H1 (cell line): ENCODE data around the gene CADM1. TPM values are rescaled to one million over a fixed set of nuclear protein-coding genes. Genes with fewer than 3 reads are reported as not detected.

Experiments
- CTCF ChIA-PET: fragments of 300-600 bp; sonication (Branson Sonifier 250); formaldehyde crosslinking; loops from one replicate; lab custom pipeline; 2021; ENCODE audit not compliant: partially characterized antibody; lab: Charles Lee
- POLR2A ChIA-PET: fragments of 300-600 bp; sonication (Branson Sonifier 250); formaldehyde crosslinking; loops from one replicate; lab custom pipeline; 2021; ENCODE audit warnings: inconsistent platforms; ENCODE audit not compliant: partially characterized antibody; lab: Charles Lee
- DNase-seq, 2 experiments: peaks; one replicate each; pipeline versions ENCODE4 v3.0.0 to v3.0.0-alpha.2; 2010 to 2022; ENCODE audit warnings: low spot score in 2 of 2, low read depth in 1 of 2, mixed read lengths in 1 of 2
- FAIRE-seq: peaks from 2 replicates; lab custom pipeline; 2011; peaks lifted over from hg19 to GRCh38; lab: Jason Lieb, UNC
- H2AFZ ChIP-seq: 2 replicates; pipeline ENCODE4 v1.8.1; 2012; ENCODE audit warnings: low read length, inconsistent platforms
- H2AK5ac ChIP-seq: 2 replicates; pipeline ENCODE4 v1.6.1; 2013; ENCODE audit warnings: low read depth, low read length
- H2BK120ac ChIP-seq: replicated peaks from 2 replicates; pipeline ENCODE3; 2013; ENCODE audit warnings: low read depth, low read length, inconsistent platforms
- H2BK12ac ChIP-seq: 2 replicates; pipeline ENCODE4 v1.6.1; 2013; ENCODE audit warnings: low read depth, low read length
- H2BK15ac ChIP-seq: 2 replicates; pipeline ENCODE4 v1.6.1; 2013; ENCODE audit warnings: low read length
- H2BK20ac ChIP-seq: 2 replicates; pipeline ENCODE4 v1.6.1; 2013; ENCODE audit warnings: low read length
- H2BK5ac ChIP-seq: 2 replicates; pipeline ENCODE4 v1.6.1; 2013; ENCODE audit warnings: low read depth, low read length
- H3K14ac ChIP-seq: 2 replicates; pipeline ENCODE4 v1.6.1; 2013; ENCODE audit warnings: inconsistent platforms; ENCODE audit not compliant: insufficient read length
- H3K18ac ChIP-seq: 2 replicates; pipeline ENCODE4 v1.6.1; 2013; ENCODE audit warnings: low read length; ENCODE audit errors: extremely low read depth
- H3K23ac ChIP-seq: 2 replicates; pipeline ENCODE4 v1.6.1; 2013; ENCODE audit warnings: inconsistent platforms; ENCODE audit not compliant: insufficient read length
- H3K23me2 ChIP-seq: 2 replicates; pipeline ENCODE4 v1.6.1; 2013; ENCODE audit warnings: low read depth, low read length
- H3K27ac ChIP-seq: 2 replicates; pipeline ENCODE4 v1.6.1; 2011; ENCODE audit warnings: low read depth, low read length, inconsistent platforms
- H3K27me3 ChIP-seq, 4 experiments: replicated peaks in 1 of 4; 1 replicate in 1 of 4; 2 replicates in 3 of 4; pipeline versions ENCODE4 v1.6.1 to v1.8.1; 2011 to 2013; ENCODE audit warnings: low read length in 3 of 4, mild to moderate bottlenecking in 3 of 4, inconsistent platforms in 2 of 4, mixed read lengths in 2 of 4, moderate library complexity in 1 of 4; ENCODE audit not compliant: control insufficient read depth in 3 of 4, insufficient read depth in 3 of 4; ENCODE audit errors: extremely low read depth in 1 of 4
- H3K36me3 ChIP-seq, 4 experiments: 2 replicates each; pipeline versions ENCODE4 v1.6.1 to v1.8.1; 2011 to 2013; ENCODE audit warnings: mild to moderate bottlenecking in 4 of 4, low read length in 3 of 4, moderate library complexity in 2 of 4, control low read depth in 1 of 4, inconsistent platforms in 1 of 4; ENCODE audit not compliant: insufficient read depth in 4 of 4, control insufficient read depth in 2 of 4
- H3K4ac ChIP-seq: replicated peaks from 2 replicates; pipeline ENCODE3; 2013; ENCODE audit warnings: low read length, low read depth, mixed read lengths, inconsistent platforms; ENCODE audit not compliant: insufficient read length
- H3K4me1 ChIP-seq, 4 experiments: replicated peaks in 1 of 4; 1 replicate in 1 of 4; 2 replicates in 3 of 4; pipeline versions ENCODE4 v1.6.1 to v1.8.1; 2011 to 2013; ENCODE audit warnings: low read length in 3 of 4, inconsistent platforms in 2 of 4, mixed read lengths in 1 of 4; ENCODE audit not compliant: insufficient read depth in 4 of 4, control insufficient read depth in 3 of 4
- H3K4me2 ChIP-seq, 2 experiments: 2 replicates each; pipeline versions ENCODE4 v1.6.1 to v1.8.1; 2011 to 2013; ENCODE audit warnings: low read depth in 2 of 2, low read length in 2 of 2, control low read depth in 1 of 2, inconsistent platforms in 1 of 2, mild to moderate bottlenecking in 1 of 2; ENCODE audit not compliant: insufficient read depth in 1 of 2
- H3K4me3 ChIP-seq, 4 experiments: fragments of 200-600, 300-600 bp in 1 of 4; sonication (generic), shearing (Covaris generic), sonication (Bioruptor Twin) in 1 of 4; 2 replicates each; pipeline versions ENCODE4 v1.5.1 to v1.8.1; 2011 to 2016; ENCODE audit warnings: low read length in 4 of 4, low read depth in 3 of 4, control low read depth in 2 of 4, inconsistent platforms in 2 of 4, mild to moderate bottlenecking in 2 of 4, mixed read lengths in 1 of 4, moderate library complexity in 1 of 4; ENCODE audit not compliant: insufficient read depth in 2 of 4; ENCODE audit errors: extremely low read depth in 1 of 4
- H3K56ac ChIP-seq: replicated peaks from 2 replicates; pipeline ENCODE3; 2013; ENCODE audit warnings: low read depth, mild to moderate bottlenecking, mixed read lengths, low read length, inconsistent platforms; ENCODE audit not compliant: insufficient read length
- H3K79me1 ChIP-seq: 2 replicates; pipeline ENCODE4 v1.6.1; 2013; ENCODE audit warnings: low read depth, low read length, control low read depth
- H3K79me2 ChIP-seq, 2 experiments: 2 replicates each; pipeline versions ENCODE4 v1.6.1 to v1.8.1; 2012 to 2013; ENCODE audit warnings: low read length in 2 of 2, mild to moderate bottlenecking in 2 of 2, inconsistent platforms in 1 of 2; ENCODE audit not compliant: insufficient read depth in 2 of 2, control insufficient read depth in 1 of 2
- H3K9ac ChIP-seq, 4 experiments: replicated peaks in 1 of 4; 1 replicate in 1 of 4; 2 replicates in 3 of 4; pipeline versions ENCODE4 v1.6.1 to v1.8.1; 2011 to 2013; ENCODE audit warnings: low read depth in 3 of 4, low read length in 3 of 4, control low read depth in 2 of 4, mild to moderate bottlenecking in 2 of 4, moderate library complexity in 2 of 4, inconsistent platforms in 1 of 4; ENCODE audit errors: extremely low read depth in 1 of 4
- H3K9me3 ChIP-seq, 2 experiments: 2 replicates each; pipeline versions ENCODE4 v1.6.1 to v1.8.1; 2012 to 2013; ENCODE audit warnings: mild to moderate bottlenecking in 2 of 2, moderate library complexity in 2 of 2, control low read depth in 1 of 2, inconsistent platforms in 1 of 2, low read depth in 1 of 2, low read length in 1 of 2, mixed read lengths in 1 of 2; ENCODE audit not compliant: insufficient read depth in 2 of 2
- H4K20me1 ChIP-seq, 2 experiments: replicated peaks in 1 of 2; 2 replicates each; pipeline versions ENCODE3 to v1.8.1; 2011 to 2013; ENCODE audit warnings: inconsistent platforms in 2 of 2, low read length in 2 of 2, mild to moderate bottlenecking in 1 of 2; ENCODE audit not compliant: insufficient read depth in 2 of 2, control insufficient read depth in 1 of 2
- H4K5ac ChIP-seq: 2 replicates; pipeline ENCODE4 v1.6.1; 2013; ENCODE audit warnings: low read length, low read depth, mixed read lengths, inconsistent platforms; ENCODE audit not compliant: insufficient read length
- H4K8ac ChIP-seq: 2 replicates; pipeline ENCODE4 v1.8.0; 2013; ENCODE audit warnings: mild to moderate bottlenecking, moderate library complexity, low read length, inconsistent platforms; ENCODE audit not compliant: insufficient read depth; ENCODE audit errors: extremely low read depth
- H4K91ac ChIP-seq: replicated peaks from 2 replicates; pipeline ENCODE3; 2013; ENCODE audit warnings: low read length, mixed read lengths, inconsistent platforms; ENCODE audit not compliant: insufficient read length
- ASH2L ChIP-seq: fragments of 200-600, 300-600 bp; sonication (generic); IDR thresholded peaks from one replicate; pipeline ENCODE4 v1.7.1; 2017; ENCODE audit warnings: low read length
- CBX5 ChIP-seq: fragments of 300-800, 300-1000 bp; sonication (generic); IDR thresholded peaks from 2 replicates; pipeline ENCODE4 v1.7.1; 2016; ENCODE audit warnings: antibody characterized with exemption, low read length, low read depth
- CHD1 ChIP-seq: IDR thresholded peaks from 2 replicates; pipeline ENCODE4 v1.6.1; 2012; ENCODE audit warnings: low read depth, low read length, improper control_type of control experiment
- EP300 ChIP-seq, 2 experiments: IDR thresholded peaks; 1 replicate in 1 of 2; 2 replicates in 1 of 2; pipeline ENCODE4 v1.6.1; 2011 to 2012; ENCODE audit warnings: low read depth in 2 of 2, low read length in 2 of 2, mild to moderate bottlenecking in 2 of 2, borderline replicate concordance in 1 of 2, inconsistent platforms in 1 of 2, moderate library complexity in 1 of 2
- RFX5 ChIP-seq: IDR thresholded peaks from 2 replicates; pipeline ENCODE4 v1.6.1; 2011; ENCODE audit warnings: low read depth, low read length, improper control_type of control experiment, borderline replicate concordance
- WGBS, 2 experiments: shearing (Covaris generic) in 1 of 2; methylation state at CpG; one replicate each; pipeline versions ENCODE4 v1.1.6 to v1.1.7; 2013 to 2015; ENCODE audit warnings: low lambda C conversion rate in 2 of 2, mixed read lengths in 2 of 2, inconsistent platforms in 1 of 2, low coverage in 1 of 2, missing lambda C conversion rate in 1 of 2; ENCODE audit not compliant: insufficient replicate concordance in 2 of 2, insufficient coverage in 1 of 2, insufficient read length in 1 of 2; ENCODE audit errors: extremely low coverage in 1 of 2, missing lambda C conversion rate in 1 of 2; 5-methylcytosine and 5-hydroxymethylcytosine counted together
- polyA plus RNA-seq, 7 experiments: library from polyadenylated mRNA; depleted of rRNA in 3 of 7; stranded (reverse) in 5 of 7; unstranded in 2 of 7; fragments of >200 nt in 5 of 7; fragments of 200-250 nt in 2 of 7; gene quantifications; 1 replicate in 5 of 7; 2 replicates in 1 of 7; 4 replicates in 1 of 7; pipeline versions ENCODE4 v1.2.1 to v1.2.3, GENCODE V29; 2011 to 2013; ENCODE audit warnings: missing spikeins in 2 of 7, mixed read lengths in 2 of 7
- total RNA-seq: library from RNA; stranded (reverse); fragmentation: NEBNext Ultra II Directional; extraction: Animal tissue kit (Norgen Biotek cat#: 25700); gene quantifications from 2 replicates; pipeline ENCODE4 v1.2.1, GENCODE V29; 2021

Gene CADM1
- total and polyA plus RNA-seq, 2 of the 8 experiments (the other 6 are each of a cell fraction or from before 2014, with no cell fraction given) = 8.3 to 25.3 TPM

DNA sequence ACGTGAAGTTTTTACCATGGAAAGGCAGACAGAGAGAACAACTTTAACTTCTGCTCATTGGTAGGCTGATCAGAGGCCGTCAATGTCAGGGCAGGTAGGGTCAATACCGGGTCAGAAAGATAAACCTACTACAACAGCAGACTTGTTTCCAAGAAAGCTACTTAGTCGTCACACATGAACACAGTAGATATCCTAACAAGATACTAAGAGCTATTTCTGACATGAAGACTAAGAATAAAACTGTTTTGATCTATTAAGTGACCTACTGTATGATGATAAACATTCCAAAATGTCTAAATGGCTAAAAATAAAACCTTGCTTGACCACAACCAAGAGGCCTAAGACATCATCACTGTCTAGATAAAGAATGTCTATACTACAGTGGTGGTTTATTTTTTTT, 231.3 kb downstream of the CADM1 start:
- Histone ChIP-seq H3K27me3 (no peaks in the 10 kb centered on the region), H4K5ac (no peak overlapping the region), H3K4ac (no peak overlapping the region), H3K36me3 (no peaks in the 10 kb centered on the region), H3K56ac (no peak overlapping the region), H3K4me1 (peaks cover 0 to 5% (median 0%) of the 10 kb centered on the region in 4 experiments; a peak in 1 of 7 replicates), H4K91ac (no peak overlapping the region), H3K27ac (no peak overlapping the region), H2BK20ac (no peak overlapping the region), H3K23me2 (no peaks in the 10 kb centered on the region), H4K20me1 (no peaks in the 10 kb centered on the region), H3K9ac (no peak overlapping the region), H3K9me3 (no peaks in the 10 kb centered on the region), H3K14ac (no peak overlapping the region), H3K79me2 (no peaks in the 10 kb centered on the region), H3K79me1 (no peaks in the 10 kb centered on the region), H3K4me3 (no peak overlapping the region), H2BK15ac (no peak overlapping the region), H2AK5ac (no peak overlapping the region), H3K18ac (no peak overlapping the region), H2AFZ (no peak overlapping the region), H2BK12ac (no peak overlapping the region), H2BK5ac (no peak overlapping the region), H3K23ac (no peak overlapping the region), H2BK120ac (no peak overlapping the region), H3K4me2 (no peak overlapping the region), H4K8ac (no peak overlapping the region)
- FAIRE-seq (no peak), DNase-seq (no peak)
- POLR2A ChIA-PET = no interaction called here
- TF ChIP-seq CHD1 = no peak
- TF ChIP-seq CBX5 = no peak
- TF ChIP-seq EP300 (IDR thresholded peaks at IDR 0.05; ENCODE audit: borderline replicate concordance in 1 of 2, low read depth in 2 of 2, low read length in 2 of 2) = no peak
- no peak for TF ChIP-seq ASH2L
- TF ChIP-seq RFX5 = no peak
- CTCF ChIA-PET = interaction anchor here (0.6 to 1.0 kb wide), 5 partner anchors 10 to 855 kb away, joined by 3 to 4 read pairs (median 3); no protein-coding TSS in a partner anchor
- 93% methylated on average over 4 of the region's 4 CpGs; no CpG with 5 or more reads in 1 of the 2 experiments for WGBS, 2 experiments
